Peyer's patch (tissue), 4 donors: ENCODE data around the gene STK32C.

ENCODE experiments used
- POLR2A ChIP-seq, 2 donors: fragments of 450-650 bp; IDR thresholded peaks; one replicate each; pipeline ENCODE4 v1.5.1; 2017; ENCODE audit warnings: antibody characterized with exemption in 2 of 2, mild to moderate bottlenecking in 2 of 2, moderate library complexity in 2 of 2
- TF ChIP-seq, protein P1 (sequence below), 6 experiments: fragments of 450-650 bp in 4 of 6; fragments of 200-600 bp in 2 of 6; sonication (generic) in 1 of 6; IDR thresholded peaks; one replicate each; pipeline ENCODE4 v1.5.1; 2017 to 2019; ENCODE audit warnings: antibody characterized with exemption in 6 of 6, mild to moderate bottlenecking in 3 of 6, moderate library complexity in 1 of 6

GRCh38 chr10:132274581-132274980 lies 33.2 kb downstream of the STK32C start:
- TF ChIP-seq, protein P1, sequence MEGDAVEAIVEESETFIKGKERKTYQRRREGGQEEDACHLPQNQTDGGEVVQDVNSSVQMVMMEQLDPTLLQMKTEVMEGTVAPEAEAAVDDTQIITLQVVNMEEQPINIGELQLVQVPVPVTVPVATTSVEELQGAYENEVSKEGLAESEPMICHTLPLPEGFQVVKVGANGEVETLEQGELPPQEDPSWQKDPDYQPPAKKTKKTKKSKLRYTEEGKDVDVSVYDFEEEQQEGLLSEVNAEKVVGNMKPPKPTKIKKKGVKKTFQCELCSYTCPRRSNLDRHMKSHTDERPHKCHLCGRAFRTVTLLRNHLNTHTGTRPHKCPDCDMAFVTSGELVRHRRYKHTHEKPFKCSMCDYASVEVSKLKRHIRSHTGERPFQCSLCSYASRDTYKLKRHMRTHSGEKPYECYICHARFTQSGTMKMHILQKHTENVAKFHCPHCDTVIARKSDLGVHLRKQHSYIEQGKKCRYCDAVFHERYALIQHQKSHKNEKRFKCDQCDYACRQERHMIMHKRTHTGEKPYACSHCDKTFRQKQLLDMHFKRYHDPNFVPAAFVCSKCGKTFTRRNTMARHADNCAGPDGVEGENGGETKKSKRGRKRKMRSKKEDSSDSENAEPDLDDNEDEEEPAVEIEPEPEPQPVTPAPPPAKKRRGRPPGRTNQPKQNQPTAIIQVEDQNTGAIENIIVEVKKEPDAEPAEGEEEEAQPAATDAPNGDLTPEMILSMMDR (IDR thresholded peaks at IDR 0.05) = no peak
- no peak for TF ChIP-seq POLR2A (IDR thresholded peaks at IDR 0.05)
